DND-41 (cell line): ENCODE data around the gene SPECC1.
"Not testable (repeated sequence)": the region's sequence is repeated elsewhere in the genome, so short reads cannot be mapped to it uniquely, and the experiment has no call there.

Experiments
- ATAC-seq: fragments of 200-7000 bp; cut with Tn5 transposase; 3 replicates; pipeline ENCODE4 v1.9.1; 2021; ENCODE audit warnings: low read depth; ENCODE audit not compliant: insufficient read depth
- DNase-seq: peaks from one replicate; pipeline ENCODE4 v3.0.0-alpha.2; 2020
- H2AFZ ChIP-seq: 2 replicates; pipeline ENCODE4 v1.6.0; 2012; ENCODE audit warnings: low read depth, low read length
- H3K27ac ChIP-seq: 2 replicates; pipeline ENCODE4 v1.5.1; 2012; ENCODE audit warnings: low read length, inconsistent platforms
- H3K27me3 ChIP-seq: fragments of 200-600 bp; sonication (generic); 2 replicates; pipeline ENCODE4 v1.6.0; 2012; ENCODE audit warnings: low read length, mild to moderate bottlenecking, inconsistent platforms; ENCODE audit not compliant: insufficient read depth, poor library complexity
- H3K36me3 ChIP-seq: 2 replicates; pipeline ENCODE4 v1.5.1; 2012; ENCODE audit warnings: low read length, inconsistent platforms; ENCODE audit not compliant: insufficient read depth
- H3K4me1 ChIP-seq: 2 replicates; pipeline ENCODE4 v1.5.1; 2012; ENCODE audit warnings: mild to moderate bottlenecking, low read length; ENCODE audit not compliant: insufficient read depth
- H3K4me2 ChIP-seq: 2 replicates; pipeline ENCODE4 v1.6.0; 2012; ENCODE audit warnings: mild to moderate bottlenecking, moderate library complexity, low read length, inconsistent platforms; ENCODE audit not compliant: insufficient read depth
- H3K4me3 ChIP-seq, 2 experiments: fragments of 200-600 bp in 1 of 2; shearing (Covaris generic) in 1 of 2; 2 replicates each; pipeline ENCODE4 v1.5.1; 2012 to 2016; ENCODE audit warnings: inconsistent platforms in 2 of 2, low read length in 2 of 2, mild to moderate bottlenecking in 2 of 2, low read depth in 1 of 2, moderate library complexity in 1 of 2
- H3K79me2 ChIP-seq: 2 replicates; pipeline ENCODE4 v1.6.0; 2012; ENCODE audit warnings: low read length, inconsistent platforms; ENCODE audit not compliant: insufficient read depth
- H3K9ac ChIP-seq: 2 replicates; pipeline ENCODE4 v1.6.0; 2012; ENCODE audit warnings: low read depth, mild to moderate bottlenecking, inconsistent platforms, low read length, moderate library complexity
- H3K9me3 ChIP-seq: 2 replicates; pipeline ENCODE4 v1.5.1; 2012; ENCODE audit warnings: low read length, moderate library complexity, mild to moderate bottlenecking, inconsistent platforms; ENCODE audit not compliant: insufficient read depth, severe bottlenecking
- H4K20me1 ChIP-seq: 2 replicates; pipeline ENCODE4 v1.6.0; 2012; ENCODE audit warnings: low read length; ENCODE audit not compliant: insufficient read depth
- EZH2 ChIP-seq: IDR thresholded peaks from 3 replicates; pipeline ENCODE4 v1.6.1; 2012; ENCODE audit warnings: borderline replicate concordance, low read depth, mild to moderate bottlenecking, moderate library complexity, low read length, inconsistent platforms; ENCODE audit not compliant: severe bottlenecking
- TF ChIP-seq, protein P1 (sequence below): IDR thresholded peaks from 2 replicates; pipeline ENCODE4 v1.5.1; 2012; ENCODE audit warnings: borderline replicate concordance, low read length, moderate library complexity, mild to moderate bottlenecking; ENCODE audit not compliant: poor library complexity, severe bottlenecking; ENCODE audit errors: extremely low read depth

Gene SPECC1

DNA sequence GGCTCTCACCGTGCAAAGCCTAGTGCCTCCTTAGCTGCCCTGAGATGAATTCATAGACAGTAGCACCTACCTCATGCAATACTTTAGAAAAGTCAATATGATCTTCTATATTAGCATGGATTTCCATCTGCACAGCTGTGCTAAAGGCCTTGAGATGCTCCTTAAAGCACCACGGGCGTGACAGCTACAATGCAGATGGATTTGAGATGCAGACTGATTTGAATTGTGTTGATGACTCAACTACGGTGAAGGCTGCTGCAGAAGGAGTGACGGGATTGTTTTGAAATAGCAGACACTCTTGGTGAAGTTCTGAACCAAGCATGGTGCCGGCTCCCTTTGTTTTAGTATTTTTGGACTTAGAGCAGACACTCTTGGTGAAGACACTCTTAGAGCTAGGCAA, 88.2 kb downstream of the SPECC1 start:
- no peak for ATAC-seq

DNA sequence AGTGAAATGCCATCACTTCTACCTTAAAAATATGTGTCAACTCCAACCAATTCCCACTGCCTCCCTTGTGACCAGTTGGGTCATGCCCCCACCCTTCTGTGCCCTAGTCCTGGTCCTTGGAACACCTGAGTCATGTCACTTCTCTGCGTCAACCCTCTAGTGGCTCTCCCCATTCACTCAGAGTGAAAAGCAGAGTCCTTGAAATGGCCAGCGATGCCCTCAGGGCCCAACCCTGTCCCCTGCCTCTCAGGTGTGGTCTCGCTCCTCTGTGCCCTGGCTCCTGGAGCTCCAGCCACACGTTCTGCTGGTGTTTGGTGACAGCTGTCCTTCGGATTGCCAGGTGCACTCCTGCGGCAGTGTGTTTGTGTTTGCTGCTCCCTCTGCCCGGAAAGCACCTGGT, 89.2 kb downstream of the SPECC1 start:
- DNase-seq, result no peak
- Histone ChIP-seq H3K79me2 (no peaks in the 10 kb centered on the region), H3K9me3 (no peaks in the 10 kb centered on the region), H4K20me1 (no peaks in the 10 kb centered on the region; the same call in 1 of the 2 replicates), H2AFZ (no peak overlapping the region), H3K9ac (no peak overlapping the region), H3K36me3 (no peaks in the 10 kb centered on the region), H3K27ac (no peak overlapping the region), H3K4me3 (no peak overlapping the region), H3K27me3 (peaks cover 8% of the 10 kb centered on the region), H3K4me1 (no peaks in the 10 kb centered on the region), H3K4me2 (no peak overlapping the region)
- TF ChIP-seq, protein P1, sequence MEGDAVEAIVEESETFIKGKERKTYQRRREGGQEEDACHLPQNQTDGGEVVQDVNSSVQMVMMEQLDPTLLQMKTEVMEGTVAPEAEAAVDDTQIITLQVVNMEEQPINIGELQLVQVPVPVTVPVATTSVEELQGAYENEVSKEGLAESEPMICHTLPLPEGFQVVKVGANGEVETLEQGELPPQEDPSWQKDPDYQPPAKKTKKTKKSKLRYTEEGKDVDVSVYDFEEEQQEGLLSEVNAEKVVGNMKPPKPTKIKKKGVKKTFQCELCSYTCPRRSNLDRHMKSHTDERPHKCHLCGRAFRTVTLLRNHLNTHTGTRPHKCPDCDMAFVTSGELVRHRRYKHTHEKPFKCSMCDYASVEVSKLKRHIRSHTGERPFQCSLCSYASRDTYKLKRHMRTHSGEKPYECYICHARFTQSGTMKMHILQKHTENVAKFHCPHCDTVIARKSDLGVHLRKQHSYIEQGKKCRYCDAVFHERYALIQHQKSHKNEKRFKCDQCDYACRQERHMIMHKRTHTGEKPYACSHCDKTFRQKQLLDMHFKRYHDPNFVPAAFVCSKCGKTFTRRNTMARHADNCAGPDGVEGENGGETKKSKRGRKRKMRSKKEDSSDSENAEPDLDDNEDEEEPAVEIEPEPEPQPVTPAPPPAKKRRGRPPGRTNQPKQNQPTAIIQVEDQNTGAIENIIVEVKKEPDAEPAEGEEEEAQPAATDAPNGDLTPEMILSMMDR, result no peak
- no peak for TF ChIP-seq EZH2
- no peak for ATAC-seq

More for the DNA sequence above, 88.2 kb downstream of the SPECC1 start:
- Histone ChIP-seq H4K20me1 (no peaks in the 10 kb centered on the region; the same call in 1 of the 2 replicates), H3K27ac (no peak overlapping the region), H3K79me2 (no peaks in the 10 kb centered on the region), H3K9ac (no peak overlapping the region), H3K4me1 (no peaks in the 10 kb centered on the region), H3K4me2 (no peak overlapping the region), H3K9me3 (no peaks in the 10 kb centered on the region), H3K27me3 (peaks cover 5% of the 10 kb centered on the region), H3K36me3 (no peaks in the 10 kb centered on the region), H2AFZ (no peak overlapping the region), H3K4me3 (no peak overlapping the region)
- TF ChIP-seq, protein P1, result no peak
- no peak for TF ChIP-seq EZH2
- no peak for DNase-seq

DNA sequence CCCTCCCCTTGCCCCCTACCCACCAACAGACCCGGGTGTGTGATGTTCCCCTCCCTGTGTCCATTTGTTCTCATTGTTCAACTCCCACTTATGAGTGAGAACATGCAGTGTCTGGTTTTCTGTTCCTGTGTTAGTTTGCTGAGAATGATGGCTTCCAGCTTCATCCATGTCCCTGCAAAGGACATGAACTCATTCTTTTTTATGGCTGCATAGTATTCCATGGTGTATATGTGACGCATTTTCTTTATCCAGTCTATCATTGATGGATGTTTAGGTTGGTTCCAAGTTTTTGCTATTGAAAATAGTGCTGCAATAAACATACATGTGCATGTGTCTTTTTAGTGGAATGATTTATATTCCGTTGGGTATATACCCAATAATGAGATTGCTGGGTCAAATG, 91.6 kb downstream of the SPECC1 start:
- not testable (repeated sequence) for H3K36me3 ChIP-seq, H3K9me3 ChIP-seq, H2AFZ ChIP-seq, H3K79me2 ChIP-seq, DNase-seq, H3K4me1 ChIP-seq, H3K9ac ChIP-seq, ATAC-seq, H3K4me2 ChIP-seq, H3K27ac ChIP-seq, H4K20me1 ChIP-seq, H3K4me3 ChIP-seq, H3K27me3 ChIP-seq

DNA sequence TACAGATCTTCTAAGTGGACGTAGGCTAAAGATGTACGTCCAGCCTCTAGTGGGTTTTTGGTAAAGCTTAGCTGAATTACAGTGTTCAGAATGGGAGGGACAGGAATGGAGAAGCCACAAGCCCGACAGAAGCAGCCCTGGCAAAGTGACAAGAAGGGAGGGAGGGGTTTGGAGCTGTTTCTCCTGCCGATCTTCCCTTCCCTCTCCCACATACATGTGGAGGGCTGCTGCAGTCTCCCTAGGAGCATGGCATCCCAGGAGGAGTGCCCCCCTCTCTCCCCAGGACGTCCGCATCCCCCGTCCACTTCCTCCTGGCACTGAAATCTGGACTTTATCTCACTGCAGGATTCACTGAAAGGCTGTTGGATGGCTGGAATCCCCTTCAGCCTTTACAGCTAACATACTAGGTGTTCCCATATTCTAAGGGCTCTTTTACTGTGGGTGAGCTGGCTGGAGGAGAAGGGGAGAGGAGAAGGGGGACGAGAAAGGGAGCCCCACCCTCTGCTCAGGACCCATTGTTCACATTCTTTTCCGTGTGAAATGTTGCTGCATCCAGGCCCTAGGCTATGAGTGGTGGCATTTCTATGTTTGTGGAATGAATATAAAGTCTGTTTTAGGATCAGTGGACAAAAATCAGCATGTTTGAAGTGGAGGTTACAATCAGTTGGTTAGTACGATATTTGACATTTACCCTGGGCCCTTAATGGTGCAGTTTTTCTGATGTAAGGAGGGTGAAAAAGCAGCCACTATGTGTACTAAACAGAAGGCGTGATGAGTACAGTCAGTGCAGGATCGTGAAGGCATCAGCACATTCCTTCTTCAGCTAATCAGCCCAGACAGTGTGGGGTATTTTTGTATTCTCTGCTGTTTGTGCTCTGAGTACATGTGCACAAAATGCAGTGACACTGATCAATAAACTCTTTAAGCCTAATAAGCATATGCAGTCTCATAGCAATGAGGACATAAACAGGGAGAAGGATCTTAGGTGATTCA, 94.6 kb downstream of the SPECC1 start:
- Histone ChIP-seq H3K27me3 (peaks cover 4% of the 10 kb centered on the region), H3K79me2 (no peaks in the 10 kb centered on the region), H3K36me3 (no peaks in the 10 kb centered on the region), H3K27ac (no peak overlapping the region), H3K4me3 (no peak overlapping the region), H3K9me3 (no peaks in the 10 kb centered on the region), H3K4me1 (no peaks in the 10 kb centered on the region), H2AFZ (no peak overlapping the region), H3K9ac (no peak overlapping the region), H3K4me2 (no peak overlapping the region), H4K20me1 (no peaks in the 10 kb centered on the region)
- DNase-seq, result no peak
- TF ChIP-seq, protein P1, result no peak
- no peak for TF ChIP-seq EZH2
- ATAC-seq, result no peak
